Thoracic aorta (tissue), 2 donors: ENCODE results near the gene PRRG3. TPM values are rescaled to one million over a fixed set of nuclear protein-coding genes. Genes with fewer than 3 reads are reported as not detected.

Experiments used
- ATAC-seq: fragments of 150-250 bp; one replicate; pipeline ENCODE4 v1.8.0; 2017; ENCODE audit warnings: low read depth; ENCODE audit not compliant: insufficient number of reproducible peaks, low FRiP score
- DNase-seq: peaks from one replicate; pipeline ENCODE4 v3.0.0-alpha.2; 2020; ENCODE audit warnings: low spot score
- H3K27ac ChIP-seq, 2 donors: fragments of 200-600 bp; sonication (generic); 1 replicate in 1 of 2; 2 replicates in 1 of 2; pipeline ENCODE4 v1.5.1; 2016; ENCODE audit warnings: mild to moderate bottlenecking in 2 of 2, moderate library complexity in 2 of 2
- H3K27me3 ChIP-seq: fragments of 200-600 bp; sonication (generic); replicated peaks from 2 replicates; pipeline ENCODE4 v1.6.0; 2016; ENCODE audit warnings: mild to moderate bottlenecking; ENCODE audit not compliant: insufficient read depth
- H3K36me3 ChIP-seq: fragments of 200-600 bp; sonication (generic); one replicate; pipeline ENCODE4 v1.5.1; 2016
- H3K4me1 ChIP-seq, 2 donors: fragments of 200-600 bp; sonication (generic); 1 replicate in 1 of 2; 2 replicates in 1 of 2; pipeline versions ENCODE4 v1.5.1 to v1.6.0; 2016; ENCODE audit warnings: low read depth in 2 of 2, mild to moderate bottlenecking in 1 of 2; ENCODE audit not compliant: control insufficient read depth in 1 of 2
- H3K4me3 ChIP-seq: fragments of 200-600 bp; sonication (generic); 2 replicates; pipeline ENCODE4 v1.5.1; 2016; ENCODE audit warnings: mild to moderate bottlenecking
- H3K9me3 ChIP-seq: fragments of 200-600 bp; sonication (generic); 2 replicates; pipeline ENCODE4 v1.5.1; 2016
- total RNA-seq, 2 donors: library from RNA; depleted of rRNA; stranded (reverse); fragments of >200 nt; gene quantifications; one replicate each; pipeline versions ENCODE4 v1.1.0 to v1.2.3, GENCODE V29; 2016
- TF ChIP-seq, protein P1 (sequence below): fragments of 200-600 bp; sonication (generic); IDR thresholded peaks from one replicate; pipeline ENCODE4 v1.5.1; 2019; ENCODE audit warnings: antibody characterized with exemption

PRRG3 gene
- total RNA-seq, 2 donors from 2014 or later: 0.14 to 0.27 TPM

DNA sequence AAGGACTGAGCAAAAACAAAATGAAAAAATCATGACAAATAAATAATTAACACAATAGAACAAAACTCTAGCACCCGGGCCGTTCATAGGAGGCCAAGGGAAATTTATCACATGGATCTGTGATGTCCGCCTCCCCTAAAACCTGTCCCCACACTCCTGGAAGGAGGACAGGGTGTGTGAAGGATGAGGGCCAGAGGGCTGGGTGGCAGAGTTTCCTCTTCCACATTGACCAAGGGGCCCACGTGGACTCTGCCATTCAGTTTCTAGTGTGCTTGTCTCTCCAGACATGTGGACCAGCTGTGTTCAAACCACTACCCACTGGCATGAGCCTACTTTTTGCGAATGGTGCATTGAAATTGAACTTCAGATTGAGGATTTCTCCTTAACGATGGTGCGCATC is 6.3 kb downstream of the PRRG3 start:
- DNase-seq (no peak), ATAC-seq (no peak)
- Histone ChIP-seq H3K36me3 (no peaks in the 10 kb centered on the region), H3K4me3 (no peak overlapping the region), H3K9me3 (no peaks in the 10 kb centered on the region), H3K27me3 (no peaks in the 10 kb centered on the region), H3K27ac (no peak overlapping the region), H3K4me1 (no peaks in the 10 kb centered on the region)
- TF ChIP-seq, protein P1, sequence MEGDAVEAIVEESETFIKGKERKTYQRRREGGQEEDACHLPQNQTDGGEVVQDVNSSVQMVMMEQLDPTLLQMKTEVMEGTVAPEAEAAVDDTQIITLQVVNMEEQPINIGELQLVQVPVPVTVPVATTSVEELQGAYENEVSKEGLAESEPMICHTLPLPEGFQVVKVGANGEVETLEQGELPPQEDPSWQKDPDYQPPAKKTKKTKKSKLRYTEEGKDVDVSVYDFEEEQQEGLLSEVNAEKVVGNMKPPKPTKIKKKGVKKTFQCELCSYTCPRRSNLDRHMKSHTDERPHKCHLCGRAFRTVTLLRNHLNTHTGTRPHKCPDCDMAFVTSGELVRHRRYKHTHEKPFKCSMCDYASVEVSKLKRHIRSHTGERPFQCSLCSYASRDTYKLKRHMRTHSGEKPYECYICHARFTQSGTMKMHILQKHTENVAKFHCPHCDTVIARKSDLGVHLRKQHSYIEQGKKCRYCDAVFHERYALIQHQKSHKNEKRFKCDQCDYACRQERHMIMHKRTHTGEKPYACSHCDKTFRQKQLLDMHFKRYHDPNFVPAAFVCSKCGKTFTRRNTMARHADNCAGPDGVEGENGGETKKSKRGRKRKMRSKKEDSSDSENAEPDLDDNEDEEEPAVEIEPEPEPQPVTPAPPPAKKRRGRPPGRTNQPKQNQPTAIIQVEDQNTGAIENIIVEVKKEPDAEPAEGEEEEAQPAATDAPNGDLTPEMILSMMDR: no peak

DNA sequence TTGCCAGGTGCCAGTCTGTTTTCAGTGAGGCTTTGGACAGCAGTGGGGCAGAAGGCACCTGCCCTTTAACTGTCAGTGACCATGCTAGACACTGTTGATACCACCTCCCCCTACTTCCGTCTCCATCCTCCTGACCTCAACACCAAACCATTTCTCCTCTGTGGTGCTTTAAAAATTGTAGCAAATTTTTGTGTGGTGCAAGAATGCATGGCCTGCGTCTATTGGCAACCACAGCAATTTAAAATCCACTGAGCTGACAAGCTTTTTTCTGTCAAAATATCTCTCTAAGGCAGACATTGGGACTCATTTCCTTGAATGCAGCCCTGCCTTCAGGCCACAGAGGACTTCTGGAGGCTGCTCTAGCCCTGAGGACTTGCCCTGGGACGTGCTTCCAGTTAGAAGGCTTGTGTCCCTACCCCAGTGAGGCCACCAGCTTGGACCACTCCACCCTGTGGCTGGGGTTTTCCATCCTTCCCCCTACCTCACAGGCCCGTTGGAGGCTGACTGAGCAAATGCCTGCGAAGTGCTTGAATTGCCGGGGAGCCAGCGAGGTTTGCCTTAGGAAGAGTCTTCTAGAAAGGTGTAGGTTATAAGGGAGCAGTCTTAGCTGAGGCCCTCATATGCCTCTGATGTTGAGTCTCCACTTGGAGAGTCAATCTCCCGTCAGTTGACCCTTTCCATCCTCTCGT is 6.9 kb downstream of the PRRG3 start:
- Histone ChIP-seq H3K4me1 (no peaks in the 10 kb centered on the region), H3K36me3 (no peaks in the 10 kb centered on the region), H3K4me3 (no peak overlapping the region), H3K27me3 (no peaks in the 10 kb centered on the region), H3K9me3 (no peaks in the 10 kb centered on the region), H3K27ac (no peak overlapping the region)
- TF ChIP-seq, protein P1: no peak
- no peak for DNase-seq
- ATAC-seq: no peak

DNA sequence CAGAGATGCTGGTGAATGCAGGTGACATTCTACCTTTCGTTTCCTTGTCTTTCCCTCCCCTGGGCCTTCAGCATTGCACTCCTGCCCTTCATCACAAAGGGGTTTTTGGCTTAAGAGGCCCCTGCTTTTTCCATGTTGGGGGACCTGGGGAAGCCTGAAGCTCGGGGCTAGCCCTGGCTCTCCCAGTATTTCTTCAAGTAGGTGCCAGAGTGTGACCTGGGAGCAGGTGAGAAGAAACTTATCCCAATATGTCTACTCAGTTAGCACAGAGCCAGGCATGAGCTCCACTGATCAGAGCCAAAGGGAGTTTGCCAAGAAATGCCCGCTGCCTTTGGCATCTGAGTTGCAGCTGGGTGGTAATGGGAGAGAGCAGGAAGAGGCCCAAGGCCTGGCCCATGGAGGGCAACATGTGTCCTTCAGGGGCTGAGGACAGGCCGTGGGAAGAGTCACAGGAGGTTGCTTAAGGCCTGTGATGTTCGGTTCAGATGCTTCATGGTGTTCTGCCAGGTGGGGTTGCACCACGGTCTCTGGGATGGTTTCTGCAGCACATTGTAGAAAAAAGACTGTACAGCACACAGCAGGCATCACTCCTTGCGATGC is 7.6 kb downstream of the PRRG3 start:
- H3K36me3 ChIP-seq: no peaks in the 10 kb centered on the region
- no peak overlapping the region for H3K27ac ChIP-seq
- H3K27me3 ChIP-seq: no peaks in the 10 kb centered on the region
- ATAC-seq (no peak), DNase-seq (no peak)
- H3K4me1 ChIP-seq: no peaks in the 10 kb centered on the region
- no peak overlapping the region for H3K4me3 ChIP-seq
- H3K9me3 ChIP-seq: no peaks in the 10 kb centered on the region
- TF ChIP-seq, protein P1: no peak

DNA sequence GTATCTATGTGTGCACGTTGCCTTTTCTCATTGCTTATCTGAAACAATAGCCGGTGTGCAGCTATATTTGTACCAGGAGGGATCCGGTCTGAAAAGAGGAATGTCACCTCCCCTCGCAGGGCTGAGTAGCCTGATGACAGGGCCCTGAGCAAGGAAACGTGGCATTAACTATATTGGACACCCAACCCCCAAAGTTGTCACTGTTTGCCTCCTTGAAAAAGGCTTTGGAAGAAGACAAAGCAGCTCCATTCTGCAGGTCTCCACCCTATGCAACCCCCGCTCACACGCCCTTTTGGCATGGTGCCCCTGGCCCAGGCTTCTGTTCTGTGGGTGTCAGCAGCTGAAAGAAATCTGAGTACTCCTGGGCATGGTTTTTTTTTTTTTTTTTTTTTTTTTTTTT is 8.2 kb downstream of the PRRG3 start:
- H3K36me3 ChIP-seq: no peaks in the 10 kb centered on the region
- no peaks in the 10 kb centered on the region for H3K4me1 ChIP-seq
- no peak overlapping the region for H3K4me3 ChIP-seq
- DNase-seq: no peak
- TF ChIP-seq, protein P1: no peak
- no peak overlapping the region for H3K27ac ChIP-seq
- no peak for ATAC-seq
- H3K27me3 ChIP-seq: no peaks in the 10 kb centered on the region
- no peaks in the 10 kb centered on the region for H3K9me3 ChIP-seq

DNA sequence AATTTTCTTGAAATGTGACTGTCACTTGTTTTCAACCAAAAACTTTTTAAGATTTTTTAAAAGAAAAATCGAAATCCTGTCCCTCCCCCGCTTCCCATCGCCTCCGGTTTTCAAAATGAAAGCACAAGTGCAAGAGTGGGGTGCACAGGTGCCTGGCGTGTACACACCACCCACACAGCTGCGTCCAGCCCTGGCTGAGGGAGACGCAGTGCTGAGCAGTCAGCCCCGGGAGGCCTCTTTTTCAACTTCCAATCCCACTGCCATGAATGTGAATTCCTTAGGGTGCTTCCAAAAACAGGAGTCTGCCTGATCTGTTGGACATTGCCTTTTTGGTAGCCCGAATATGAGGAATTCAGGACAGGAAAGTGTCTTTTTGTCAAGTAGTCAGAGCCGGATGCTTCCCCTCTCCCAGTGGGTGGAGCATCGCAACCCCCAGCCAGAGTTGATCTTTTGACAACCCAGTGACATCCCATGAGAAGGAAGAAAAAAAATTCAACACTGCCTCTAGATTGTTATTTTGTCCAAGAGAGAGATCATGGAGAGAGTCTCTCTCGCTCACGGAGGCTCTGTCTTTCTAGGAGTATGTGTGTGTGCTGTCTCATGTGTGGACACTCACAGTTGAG is 8.9 kb downstream of the PRRG3 start:
- DNase-seq: no peak
- TF ChIP-seq, protein P1: no peak
- no peak for ATAC-seq
- Histone ChIP-seq H3K36me3 (no peaks in the 10 kb centered on the region), H3K9me3 (no peaks in the 10 kb centered on the region), H3K4me3 (no peak overlapping the region), H3K27me3 (no peaks in the 10 kb centered on the region), H3K4me1 (no peaks in the 10 kb centered on the region), H3K27ac (no peak overlapping the region)
